ENCODE results near the gene CELA3A.
"Not testable (repeated sequence)": the region's sequence is repeated elsewhere in the genome, so short reads cannot be mapped to it uniquely, and the experiment has no call there.

The CELA3A gene

DNA sequence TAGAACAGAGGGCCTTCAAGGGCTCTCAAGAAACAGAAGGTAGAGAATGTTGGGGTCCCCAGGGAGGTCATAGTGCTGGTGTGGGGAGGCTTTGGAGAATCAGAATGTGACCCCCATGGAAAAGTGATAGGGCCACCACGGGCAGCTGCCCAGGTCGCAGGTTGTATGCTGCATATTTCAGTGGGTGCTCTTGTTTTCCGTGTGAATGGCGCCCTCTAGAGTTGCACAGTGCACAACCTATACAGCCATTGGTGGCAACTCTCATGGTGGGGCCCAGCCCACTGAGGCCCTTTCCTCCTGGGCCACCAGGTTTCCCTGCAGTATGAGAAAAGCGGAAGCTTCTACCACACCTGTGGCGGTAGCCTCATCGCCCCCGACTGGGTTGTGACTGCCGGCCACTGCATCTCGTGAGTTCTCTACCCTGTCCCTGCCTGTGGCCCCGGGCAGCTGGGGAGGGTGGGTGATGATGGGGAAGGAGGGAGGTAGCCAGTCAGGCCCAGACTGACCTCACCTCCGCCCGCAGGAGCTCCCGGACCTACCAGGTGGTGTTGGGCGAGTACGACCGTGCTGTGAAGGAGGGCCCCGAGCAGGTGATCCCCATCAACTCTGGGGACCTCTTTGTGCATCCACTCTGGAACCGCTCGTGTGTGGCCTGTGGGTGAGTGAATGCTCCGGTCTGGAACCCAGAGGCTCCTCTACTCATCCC, 20.8 kb upstream of the CELA3A start:
- not testable (repeated sequence) for H3K9me3 ChIP-seq (replicated peaks; ENCODE audit: insufficient read depth, low read length); H2AFZ ChIP-seq (ENCODE audit: low read length); H3K4me3 ChIP-seq (ENCODE audit: low read length); H3K79me2 ChIP-seq (ENCODE audit: low read length); H3K4me1 ChIP-seq (ENCODE audit: low read length); H3F3A ChIP-seq (ENCODE audit: insufficient read depth, low read length); H3K36me3 ChIP-seq (replicated peaks; ENCODE audit: insufficient read depth, low read length); H3K27me3 ChIP-seq (replicated peaks; ENCODE audit: insufficient read depth, low read length); H3K9ac ChIP-seq (ENCODE audit: low read length); H3K27ac ChIP-seq (ENCODE audit: low read length); H4K20me1 ChIP-seq (ENCODE audit: insufficient read depth, low read length); H3K9me2 ChIP-seq (replicated peaks; ENCODE audit: insufficient read depth, low read length); H3K4me2 ChIP-seq (ENCODE audit: low read depth, low read length)
- peak; percentile 10 for DNase-seq
- peak; percentile 27; the same call in 1 of the 2 replicates for TF ChIP-seq CTCF (IDR thresholded peaks at IDR 0.05; ENCODE audit: low read length)

DNA sequence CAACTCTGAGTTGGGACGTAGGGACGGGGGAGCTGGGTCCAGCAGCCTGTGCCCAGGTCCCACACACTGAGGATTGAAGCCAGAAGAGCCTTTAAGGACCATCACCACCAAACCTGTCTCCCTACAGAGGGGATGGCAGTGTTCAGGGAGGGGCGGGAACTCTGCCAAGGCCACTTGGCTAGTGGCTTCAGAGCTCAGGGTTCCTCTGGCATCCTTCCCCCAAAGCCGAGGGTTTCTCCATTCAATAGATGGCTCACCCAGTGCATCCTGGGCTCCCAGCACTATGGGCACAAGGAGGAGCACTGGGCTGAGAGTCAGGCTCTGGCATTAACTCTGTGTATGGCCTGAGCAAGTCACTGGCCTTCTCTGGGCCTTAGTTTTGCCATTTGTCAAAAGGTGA, 20.2 kb upstream of the CELA3A start:
- not testable (repeated sequence) for H3K9ac ChIP-seq (ENCODE audit: low read length); H3K9me3 ChIP-seq (replicated peaks; ENCODE audit: insufficient read depth, low read length); H3K9me2 ChIP-seq (replicated peaks; ENCODE audit: insufficient read depth, low read length); H3K36me3 ChIP-seq (replicated peaks; ENCODE audit: insufficient read depth, low read length); H3F3A ChIP-seq (ENCODE audit: insufficient read depth, low read length); H3K4me3 ChIP-seq (ENCODE audit: low read length); H2AFZ ChIP-seq (ENCODE audit: low read length); H3K4me2 ChIP-seq (ENCODE audit: low read depth, low read length); H3K79me2 ChIP-seq (ENCODE audit: low read length); H3K27ac ChIP-seq (ENCODE audit: low read length); DNase-seq; H3K4me1 ChIP-seq (ENCODE audit: low read length); H3K27me3 ChIP-seq (replicated peaks; ENCODE audit: insufficient read depth, low read length); H4K20me1 ChIP-seq (ENCODE audit: insufficient read depth, low read length)

GRCh38 chr1:21982122-21982521, 19.3 kb upstream of the CELA3A start:
- not testable (repeated sequence) for H3K9me2 ChIP-seq (replicated peaks; ENCODE audit: insufficient read depth, low read length); H3K36me3 ChIP-seq (replicated peaks; ENCODE audit: insufficient read depth, low read length); H4K20me1 ChIP-seq (ENCODE audit: insufficient read depth, low read length); H3K79me2 ChIP-seq (ENCODE audit: low read length); H3K9ac ChIP-seq (ENCODE audit: low read length); H3K4me2 ChIP-seq (ENCODE audit: low read depth, low read length); H2AFZ ChIP-seq (ENCODE audit: low read length); H3K4me3 ChIP-seq (ENCODE audit: low read length); H3K27ac ChIP-seq (ENCODE audit: low read length); H3K27me3 ChIP-seq (replicated peaks; ENCODE audit: insufficient read depth, low read length); H3K9me3 ChIP-seq (replicated peaks; ENCODE audit: insufficient read depth, low read length); H3F3A ChIP-seq (ENCODE audit: insufficient read depth, low read length); DNase-seq; H3K4me1 ChIP-seq (ENCODE audit: low read length)

GRCh38 chr1:21983539-21983938, 17.9 kb upstream of the CELA3A start:
- H4K20me1 ChIP-seq (ENCODE audit: insufficient read depth, low read length); DNase-seq; H3K4me3 ChIP-seq (ENCODE audit: low read length); H3K79me2 ChIP-seq (ENCODE audit: low read length); H2AFZ ChIP-seq (ENCODE audit: low read length); H3K4me2 ChIP-seq (ENCODE audit: low read depth, low read length); H3K27me3 ChIP-seq (replicated peaks; ENCODE audit: insufficient read depth, low read length); H3K9me2 ChIP-seq (replicated peaks; ENCODE audit: insufficient read depth, low read length); H3K4me1 ChIP-seq (ENCODE audit: low read length); H3F3A ChIP-seq (ENCODE audit: insufficient read depth, low read length); H3K36me3 ChIP-seq (replicated peaks; ENCODE audit: insufficient read depth, low read length); H3K9ac ChIP-seq (ENCODE audit: low read length); H3K27ac ChIP-seq (ENCODE audit: low read length); H3K9me3 ChIP-seq (replicated peaks; ENCODE audit: insufficient read depth, low read length): not testable (repeated sequence)

GRCh38 chr1:21985893-21986292, 15.6 kb upstream of the CELA3A start:
- not testable (repeated sequence) for H3K4me1 ChIP-seq (ENCODE audit: low read length); H3K4me3 ChIP-seq (ENCODE audit: low read length); H4K20me1 ChIP-seq (ENCODE audit: insufficient read depth, low read length); H3K27me3 ChIP-seq (replicated peaks; ENCODE audit: insufficient read depth, low read length); H3F3A ChIP-seq (ENCODE audit: insufficient read depth, low read length); H3K79me2 ChIP-seq (ENCODE audit: low read length); H3K27ac ChIP-seq (ENCODE audit: low read length); H3K9me3 ChIP-seq (replicated peaks; ENCODE audit: insufficient read depth, low read length); H3K9ac ChIP-seq (ENCODE audit: low read length); DNase-seq; H3K36me3 ChIP-seq (replicated peaks; ENCODE audit: insufficient read depth, low read length); H3K9me2 ChIP-seq (replicated peaks; ENCODE audit: insufficient read depth, low read length); H2AFZ ChIP-seq (ENCODE audit: low read length); H3K4me2 ChIP-seq (ENCODE audit: low read depth, low read length)

- not testable (repeated sequence) for H3K9me3 ChIP-seq (replicated peaks; ENCODE audit: insufficient read depth, low read length); H3K79me2 ChIP-seq (ENCODE audit: low read length); H3F3A ChIP-seq (ENCODE audit: insufficient read depth, low read length); H3K36me3 ChIP-seq (replicated peaks; ENCODE audit: insufficient read depth, low read length); H3K27ac ChIP-seq (ENCODE audit: low read length); H3K4me3 ChIP-seq (ENCODE audit: low read length); H3K4me1 ChIP-seq (ENCODE audit: low read length); H3K9ac ChIP-seq (ENCODE audit: low read length); H3K4me2 ChIP-seq (ENCODE audit: low read depth, low read length); H2AFZ ChIP-seq (ENCODE audit: low read length); H4K20me1 ChIP-seq (ENCODE audit: insufficient read depth, low read length); H3K9me2 ChIP-seq (replicated peaks; ENCODE audit: insufficient read depth, low read length); DNase-seq; H3K27me3 ChIP-seq (replicated peaks; ENCODE audit: insufficient read depth, low read length)
Measured at GRCh38 chr1:21986386-21986785, 15.1 kb upstream of the CELA3A start.

- not testable (repeated sequence) for H3K36me3 ChIP-seq (replicated peaks; ENCODE audit: insufficient read depth, low read length); H3K27me3 ChIP-seq (replicated peaks; ENCODE audit: insufficient read depth, low read length); H3K27ac ChIP-seq (ENCODE audit: low read length); H2AFZ ChIP-seq (ENCODE audit: low read length); H4K20me1 ChIP-seq (ENCODE audit: insufficient read depth, low read length); H3K4me3 ChIP-seq (ENCODE audit: low read length); H3K4me2 ChIP-seq (ENCODE audit: low read depth, low read length); DNase-seq; H3K4me1 ChIP-seq (ENCODE audit: low read length); H3F3A ChIP-seq (ENCODE audit: insufficient read depth, low read length); H3K9ac ChIP-seq (ENCODE audit: low read length); H3K9me2 ChIP-seq (replicated peaks; ENCODE audit: insufficient read depth, low read length); H3K79me2 ChIP-seq (ENCODE audit: low read length); H3K9me3 ChIP-seq (replicated peaks; ENCODE audit: insufficient read depth, low read length)
Measured at GRCh38 chr1:21989672-21990393, 11.6 kb upstream of the CELA3A start.

Data from MM.1S (cell line).